NB4 (cell line): Measurements from ENCODE around the gene STOX1.

ENCODE experiments used
- POLR2A ChIP-seq: IDR thresholded peaks from 2 replicates; pipeline ENCODE4 v1.6.1; 2011; ENCODE audit warnings: mild to moderate bottlenecking; ENCODE audit not compliant: insufficient read length; ENCODE audit errors: extremely low read depth
- TF ChIP-seq, protein P1 (sequence below): IDR thresholded peaks from one replicate; pipeline ENCODE4 v1.5.1; 2012; ENCODE audit warnings: low read depth, low read length

- TF ChIP-seq POLR2A, result no peak
- TF ChIP-seq, protein P1, sequence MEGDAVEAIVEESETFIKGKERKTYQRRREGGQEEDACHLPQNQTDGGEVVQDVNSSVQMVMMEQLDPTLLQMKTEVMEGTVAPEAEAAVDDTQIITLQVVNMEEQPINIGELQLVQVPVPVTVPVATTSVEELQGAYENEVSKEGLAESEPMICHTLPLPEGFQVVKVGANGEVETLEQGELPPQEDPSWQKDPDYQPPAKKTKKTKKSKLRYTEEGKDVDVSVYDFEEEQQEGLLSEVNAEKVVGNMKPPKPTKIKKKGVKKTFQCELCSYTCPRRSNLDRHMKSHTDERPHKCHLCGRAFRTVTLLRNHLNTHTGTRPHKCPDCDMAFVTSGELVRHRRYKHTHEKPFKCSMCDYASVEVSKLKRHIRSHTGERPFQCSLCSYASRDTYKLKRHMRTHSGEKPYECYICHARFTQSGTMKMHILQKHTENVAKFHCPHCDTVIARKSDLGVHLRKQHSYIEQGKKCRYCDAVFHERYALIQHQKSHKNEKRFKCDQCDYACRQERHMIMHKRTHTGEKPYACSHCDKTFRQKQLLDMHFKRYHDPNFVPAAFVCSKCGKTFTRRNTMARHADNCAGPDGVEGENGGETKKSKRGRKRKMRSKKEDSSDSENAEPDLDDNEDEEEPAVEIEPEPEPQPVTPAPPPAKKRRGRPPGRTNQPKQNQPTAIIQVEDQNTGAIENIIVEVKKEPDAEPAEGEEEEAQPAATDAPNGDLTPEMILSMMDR, result no peak
These were observed 31.3 kb upstream of the STOX1 start for GRCh38 chr10:68795886-68796532.
